GM06990 (cell line): ENCODE results near the gene DBI.

Source experiments
- DNase-seq: peaks from one replicate; pipeline ENCODE4 v3.0.0-alpha.2; 2011; ENCODE audit not compliant: insufficient read length; ENCODE audit errors: extremely low read depth
- H3K27me3 ChIP-seq: replicated peaks from 2 replicates; pipeline ENCODE4 v1.6.0; 2011; ENCODE audit warnings: low read length; ENCODE audit not compliant: control insufficient read depth, insufficient read depth
- H3K36me3 ChIP-seq: 2 replicates; pipeline ENCODE4 v1.5.1; 2011; ENCODE audit warnings: low read length; ENCODE audit not compliant: control insufficient read depth, insufficient read depth
- H3K4me3 ChIP-seq: replicated peaks from 2 replicates; pipeline ENCODE4 v1.5.1; 2011; ENCODE audit warnings: low read depth, mild to moderate bottlenecking, control low read depth, low read length
- CTCF ChIP-seq: IDR thresholded peaks from 2 replicates; pipeline ENCODE4 v1.5.1; 2011; ENCODE audit warnings: low read length, control low read depth, mild to moderate bottlenecking, inconsistent platforms; ENCODE audit not compliant: insufficient read depth, poor library complexity, severe bottlenecking

DBI gene

GRCh38 chr2:119405151-119405550, 38.4 kb downstream of the DBI start:
- H3K27me3 ChIP-seq, result no peaks in the 10 kb centered on the region
- H3K4me3 ChIP-seq, result no peak overlapping the region
- no peaks in the 10 kb centered on the region for H3K36me3 ChIP-seq
- no peak for TF ChIP-seq CTCF
- DNase-seq, result no peak

GRCh38 chr2:119407430-119408220, 40.8 kb downstream of the DBI start:
- peak; percentile 71 for TF ChIP-seq CTCF
- H3K27me3 ChIP-seq, result no peaks in the 10 kb centered on the region
- H3K4me3 ChIP-seq, result no peak overlapping the region
- no peak for DNase-seq
- no peaks in the 10 kb centered on the region for H3K36me3 ChIP-seq

GRCh38 chr2:119408221-119408619, 41.4 kb downstream of the DBI start:
- DNase-seq, result no peak
- Histone ChIP-seq H3K27me3 (no peaks in the 10 kb centered on the region), H3K4me3 (no peak overlapping the region), H3K36me3 (no peaks in the 10 kb centered on the region)
- no peak for TF ChIP-seq CTCF

- no peaks in the 10 kb centered on the region for H3K27me3 ChIP-seq
- H3K4me3 ChIP-seq, result no peak overlapping the region
- DNase-seq, result no peak
- no peak for TF ChIP-seq CTCF
- H3K36me3 ChIP-seq, result no peaks in the 10 kb centered on the region
These were observed 42.7 kb downstream of the DBI start for GRCh38 chr2:119409506-119409905.

- H3K27me3 ChIP-seq, result no peaks in the 10 kb centered on the region; the same call in 1 of the 2 replicates
- H3K36me3 ChIP-seq, result no peaks in the 10 kb centered on the region
- no peak overlapping the region for H3K4me3 ChIP-seq
- no peak for TF ChIP-seq CTCF
- no peak for DNase-seq
These were observed 48.1 kb downstream of the DBI start for GRCh38 chr2:119414894-119415293.
